NCI-H748 (cell line): ENCODE data around the gene NCAM1.
A peak's percentile ranks its signal among the peaks of the same experiment; 100 is the strongest.

Source experiments
- DNase-seq: peaks from one replicate; lab custom pipeline; 2025; ENCODE audit not compliant: unreplicated experiment; lab: John Stamatoyannopoulos, UW

Gene NCAM1

DNA sequence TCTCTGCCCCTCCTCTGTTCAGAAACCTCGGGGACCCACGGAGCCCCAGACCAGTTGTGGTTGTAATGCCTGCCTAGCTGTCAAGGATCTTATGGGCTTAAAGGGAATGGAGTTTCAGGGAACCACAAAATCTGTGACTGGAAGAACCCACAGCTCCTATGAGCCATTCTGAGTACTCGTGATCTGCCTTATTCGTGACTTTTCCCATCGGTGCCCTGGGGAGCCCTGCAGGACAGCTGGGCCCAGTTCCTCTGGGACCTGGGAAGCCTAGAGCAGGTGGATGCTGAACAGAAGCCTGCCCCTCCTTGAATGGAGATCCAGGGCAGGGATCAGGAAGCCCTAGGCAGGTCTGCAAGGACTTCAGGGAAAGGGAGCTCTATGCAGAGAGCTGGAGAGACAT, 311.1 kb downstream of the NCAM1 start:
- DNase-seq = no peak

GRCh38 chr11:113272927-113273615, 311.9 kb downstream of the NCAM1 start:
- DNase-seq = no peak

DNA sequence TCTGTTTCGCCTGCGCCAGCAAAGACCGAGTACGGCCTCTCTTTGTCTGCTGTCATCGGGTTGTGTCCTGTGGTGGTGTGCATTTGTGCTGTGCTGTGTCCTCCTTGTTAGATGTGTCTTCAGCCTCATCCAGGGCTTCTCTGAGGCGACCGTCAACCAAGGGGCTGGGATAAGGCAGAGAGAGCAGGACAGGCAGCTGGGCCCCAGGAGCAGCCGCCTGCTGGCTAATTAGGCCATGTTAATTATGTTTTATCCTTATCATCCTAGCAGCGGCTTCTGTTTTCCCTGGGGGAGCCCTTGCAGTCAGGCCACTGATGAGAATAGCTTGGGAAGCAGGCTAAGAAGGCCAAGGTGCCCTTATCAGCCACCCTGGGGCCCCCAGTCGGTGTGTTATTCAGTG, 312.5 kb downstream of the NCAM1 start:
- no peak for DNase-seq

GRCh38 chr11:113274713-113275582, 313.7 kb downstream of the NCAM1 start:
- peak; percentile 2 for DNase-seq

DNA sequence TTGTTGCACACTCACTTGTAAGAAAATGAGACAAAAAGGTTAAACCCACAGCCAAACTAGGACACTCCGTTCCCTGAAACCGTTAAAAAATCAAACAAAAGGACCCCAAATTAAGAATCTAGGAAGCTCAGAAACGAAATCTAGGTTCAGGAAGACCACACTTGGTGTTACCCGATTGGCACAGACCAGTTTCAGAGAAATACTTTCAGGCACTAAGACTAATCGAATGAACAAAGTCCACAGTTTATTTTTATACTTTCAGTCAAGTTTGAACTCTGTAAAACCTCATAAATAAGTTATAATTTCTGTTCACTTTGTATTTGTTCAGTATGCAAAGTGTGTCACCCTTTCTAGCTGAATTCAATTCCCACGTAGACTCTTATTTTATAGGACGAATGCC, 314.4 kb downstream of the NCAM1 start:
- DNase-seq = no peak

GRCh38 chr11:113276466-113276865, 315.2 kb downstream of the NCAM1 start:
- no peak for DNase-seq

GRCh38 chr11:113277907-113278306, 316.7 kb downstream of the NCAM1 start:
- no peak for DNase-seq

GRCh38 chr11:113278481-113278880, 317.3 kb downstream of the NCAM1 start:
- DNase-seq = no peak

GRCh38 chr11:113278925-113279324, 317.7 kb downstream of the NCAM1 start:
- no peak for DNase-seq

DNA sequence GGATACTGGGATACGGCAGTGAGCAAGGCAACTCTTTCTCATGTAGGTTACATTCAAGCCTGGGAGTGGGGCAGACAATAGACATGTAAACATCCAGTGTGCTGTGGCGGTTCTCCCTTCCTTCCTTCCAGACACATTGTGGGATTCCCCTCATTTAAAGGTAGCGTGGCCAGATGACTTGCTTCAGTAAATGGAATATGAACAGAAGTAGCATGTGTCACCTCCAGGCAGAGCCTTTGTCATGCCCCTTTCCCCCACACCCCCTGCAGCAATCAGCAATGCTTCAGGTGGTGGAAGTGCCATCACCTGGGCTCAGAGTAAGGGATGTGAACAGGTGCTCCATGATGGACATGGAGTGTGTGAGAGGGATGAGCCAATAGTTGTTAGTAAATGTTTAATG, 318.4 kb downstream of the NCAM1 start:
- peak; percentile 4 for DNase-seq

DNA sequence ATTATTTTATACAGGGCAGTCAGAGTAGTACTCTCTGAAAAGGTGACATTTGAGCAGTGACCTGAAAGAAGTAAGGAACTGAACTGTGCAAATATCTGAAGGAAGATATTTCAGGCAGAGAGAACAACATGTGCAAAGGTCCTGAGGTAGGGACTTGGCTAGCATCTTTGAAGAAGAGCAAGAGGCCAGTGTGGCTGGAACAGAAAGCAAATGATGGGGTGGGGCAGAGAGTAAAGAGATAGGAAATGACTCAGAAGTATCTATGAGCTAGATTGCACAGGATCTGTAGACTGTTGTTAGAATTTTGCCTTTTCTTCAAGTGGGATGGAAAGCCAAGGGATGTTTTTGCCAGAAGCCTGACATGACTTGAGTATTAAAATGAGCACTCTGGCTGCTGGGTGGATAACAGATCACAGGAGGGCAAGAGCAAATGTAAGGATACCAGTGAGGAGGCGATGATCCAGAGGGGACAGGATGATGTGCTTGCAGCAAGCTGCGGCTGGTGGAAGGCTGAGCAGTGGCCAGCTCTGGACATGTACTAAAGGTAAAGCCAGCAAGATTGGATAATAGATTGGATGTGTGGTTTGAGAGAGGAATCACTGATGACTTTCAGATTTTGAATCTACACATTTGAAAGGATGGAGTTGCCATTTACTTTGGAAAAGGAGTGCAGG, 320.0 kb downstream of the NCAM1 start:
- DNase-seq = no peak

DNA sequence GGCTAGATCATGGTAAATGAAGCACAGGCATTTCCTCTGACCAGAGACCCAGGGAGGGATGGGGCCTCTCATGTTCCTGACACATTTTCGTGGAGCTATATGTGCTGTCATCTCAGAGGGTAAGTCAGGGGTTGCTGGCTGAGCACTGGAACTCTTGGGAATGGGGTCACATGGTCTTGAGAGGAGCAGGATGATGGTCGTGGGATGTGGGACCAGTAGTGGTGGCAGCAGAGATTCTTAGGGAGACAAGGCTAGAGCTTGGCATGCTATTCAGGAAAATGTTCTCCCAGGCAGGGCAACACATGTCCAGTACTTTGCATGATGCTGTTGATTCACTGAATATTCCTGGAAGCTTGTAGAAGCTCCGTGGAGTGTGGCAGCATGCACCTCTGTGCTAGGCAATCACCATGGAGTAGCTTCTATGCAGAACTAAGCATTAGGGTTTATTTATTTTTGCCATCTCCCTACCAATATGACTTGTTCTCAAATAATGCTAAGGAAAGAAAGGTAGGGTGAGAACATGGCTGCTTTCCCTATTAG, 321.7 kb downstream of the NCAM1 start:
- DNase-seq = no peak

- no peak for DNase-seq
These were observed 322.7 kb downstream of the NCAM1 start for GRCh38 chr11:113283881-113284280.

DNA sequence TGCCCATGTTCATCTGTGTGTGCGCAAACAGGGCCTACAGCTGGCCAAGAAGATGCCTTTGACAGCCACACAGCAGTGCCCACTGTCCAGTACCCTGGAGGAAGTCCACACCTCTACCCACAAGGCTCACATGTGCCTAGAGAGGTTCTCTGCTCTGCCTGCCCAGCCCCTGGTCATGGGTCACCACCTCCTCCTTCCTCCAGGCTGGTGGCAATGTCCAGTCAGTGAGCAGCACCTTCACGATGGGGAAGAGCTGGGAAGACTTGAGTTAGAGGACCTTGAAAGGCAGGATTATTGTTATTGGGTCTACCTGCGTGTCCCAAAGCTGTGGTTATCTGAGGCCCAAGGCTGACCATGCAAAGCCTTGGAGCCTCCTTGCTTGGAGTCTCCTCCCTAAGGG, 324.8 kb downstream of the NCAM1 start:
- no peak for DNase-seq

DNA sequence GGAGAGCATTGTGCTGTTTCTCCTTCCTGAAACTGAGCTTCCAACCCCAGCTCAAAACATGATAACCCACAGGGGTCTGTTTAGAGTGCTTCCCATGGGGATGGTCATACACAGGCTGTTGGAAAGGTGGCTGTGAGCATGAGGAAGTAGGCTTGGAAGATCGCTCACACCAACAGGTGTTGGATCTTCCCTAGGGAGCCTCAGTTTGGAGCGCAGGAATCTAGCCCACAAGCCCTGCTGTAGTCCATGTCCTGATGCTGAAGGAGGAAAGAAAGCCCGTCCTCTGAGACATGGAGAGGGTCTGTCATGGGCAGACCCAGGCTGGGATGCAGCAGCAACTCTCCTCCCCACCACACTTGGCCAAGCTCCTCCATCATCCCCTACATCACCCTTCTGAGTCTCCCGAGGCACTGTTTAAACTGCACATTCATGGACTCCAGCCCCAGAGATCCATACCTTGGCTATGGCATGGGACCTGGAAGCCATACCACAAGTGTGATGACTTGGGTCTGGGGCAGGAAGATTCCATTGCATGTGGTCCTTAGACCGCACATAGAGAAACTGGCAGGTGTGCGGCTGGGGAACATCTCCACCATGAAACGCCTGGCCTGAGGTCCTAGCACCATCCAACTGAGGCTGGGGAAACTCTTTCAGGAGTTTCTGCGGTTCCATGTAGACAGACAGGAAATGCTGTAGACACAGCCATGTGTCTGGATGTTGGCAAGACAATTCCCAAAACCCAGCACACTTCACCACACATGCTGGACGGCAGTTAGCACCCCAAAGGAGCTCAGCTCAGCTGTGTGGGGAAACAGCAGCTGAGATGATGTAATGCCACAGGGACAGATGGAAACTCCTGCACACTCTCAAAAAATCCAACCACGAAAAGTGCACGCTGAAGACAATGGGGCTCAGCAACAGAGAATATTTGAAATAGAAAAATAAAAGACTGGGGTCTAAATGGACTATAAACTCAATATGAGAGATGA, 325.6 kb downstream of the NCAM1 start:
- DNase-seq = no peak

- DNase-seq = no peak
These were observed 326.6 kb downstream of the NCAM1 start for GRCh38 chr11:113287801-113288200.

- no peak for DNase-seq
These were observed 327.2 kb downstream of the NCAM1 start for GRCh38 chr11:113288286-113288863.

GRCh38 chr11:113289431-113290187, 328.4 kb downstream of the NCAM1 start:
- peak; percentile 59 for DNase-seq

GRCh38 chr11:113293936-113294335, 332.7 kb downstream of the NCAM1 start:
- no peak for DNase-seq
